Lower leg skin (tissue), 3 donors: ENCODE data around the gene PDE3A.

Experiments used
- POLR2A ChIP-seq, 2 donors: fragments of 450-650 bp; IDR thresholded peaks; one replicate each; pipeline ENCODE4 v1.6.1; 2016 to 2017; ENCODE audit warnings: antibody characterized with exemption in 2 of 2, mild to moderate bottlenecking in 1 of 2, moderate library complexity in 1 of 2
- TF ChIP-seq, protein P1 (sequence below), 3 donors: fragments of 450-650 bp; IDR thresholded peaks; one replicate each; pipeline ENCODE4 v1.5.1; 2016; ENCODE audit warnings: antibody characterized with exemption in 3 of 3, mild to moderate bottlenecking in 3 of 3, moderate library complexity in 2 of 3

DNA sequence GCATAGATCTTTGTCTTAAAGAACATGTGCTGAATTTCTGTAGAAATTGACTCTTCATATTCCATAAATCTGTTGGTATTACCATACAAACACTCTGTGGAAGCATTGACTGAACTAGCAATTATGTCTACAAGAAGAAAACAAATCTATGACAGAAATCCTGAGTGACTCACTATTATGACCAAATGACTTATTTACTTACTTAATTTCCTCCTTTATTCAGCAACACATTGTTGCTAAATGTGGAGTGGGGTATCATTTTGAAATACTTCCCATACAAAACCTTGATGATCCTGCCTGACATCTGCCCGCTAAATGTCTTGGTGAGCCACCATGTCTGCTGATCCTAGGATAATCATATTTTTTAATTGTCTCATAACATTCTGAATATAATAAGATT is 227.7 kb downstream of the PDE3A start:
- no peak for TF ChIP-seq POLR2A (IDR thresholded peaks at IDR 0.05)
- TF ChIP-seq, protein P1, sequence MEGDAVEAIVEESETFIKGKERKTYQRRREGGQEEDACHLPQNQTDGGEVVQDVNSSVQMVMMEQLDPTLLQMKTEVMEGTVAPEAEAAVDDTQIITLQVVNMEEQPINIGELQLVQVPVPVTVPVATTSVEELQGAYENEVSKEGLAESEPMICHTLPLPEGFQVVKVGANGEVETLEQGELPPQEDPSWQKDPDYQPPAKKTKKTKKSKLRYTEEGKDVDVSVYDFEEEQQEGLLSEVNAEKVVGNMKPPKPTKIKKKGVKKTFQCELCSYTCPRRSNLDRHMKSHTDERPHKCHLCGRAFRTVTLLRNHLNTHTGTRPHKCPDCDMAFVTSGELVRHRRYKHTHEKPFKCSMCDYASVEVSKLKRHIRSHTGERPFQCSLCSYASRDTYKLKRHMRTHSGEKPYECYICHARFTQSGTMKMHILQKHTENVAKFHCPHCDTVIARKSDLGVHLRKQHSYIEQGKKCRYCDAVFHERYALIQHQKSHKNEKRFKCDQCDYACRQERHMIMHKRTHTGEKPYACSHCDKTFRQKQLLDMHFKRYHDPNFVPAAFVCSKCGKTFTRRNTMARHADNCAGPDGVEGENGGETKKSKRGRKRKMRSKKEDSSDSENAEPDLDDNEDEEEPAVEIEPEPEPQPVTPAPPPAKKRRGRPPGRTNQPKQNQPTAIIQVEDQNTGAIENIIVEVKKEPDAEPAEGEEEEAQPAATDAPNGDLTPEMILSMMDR (IDR thresholded peaks at IDR 0.05): no peak
